Mammary epithelial cell (primary cell): ENCODE measurements around the gene SOCS7.

ENCODE experiments used
- CTCF ChIP-seq, 2 donors: IDR thresholded peaks in 1 of 2; conservative IDR thresholded peaks in 1 of 2; 2 replicates each; pipeline ENCODE4 v1.5.1; 2011 to 2012; ENCODE audit warnings: inconsistent platforms in 2 of 2, low read length in 2 of 2, mild to moderate bottlenecking in 2 of 2, control low read depth in 1 of 2, low read depth in 1 of 2; ENCODE audit not compliant: insufficient read depth in 1 of 2; ENCODE audit errors: extremely low read depth in 1 of 2
- EZH2 ChIP-seq: IDR thresholded peaks from 2 replicates; pipeline ENCODE4 v1.6.1; 2012; ENCODE audit warnings: low read length, inconsistent platforms, borderline replicate concordance

DNA sequence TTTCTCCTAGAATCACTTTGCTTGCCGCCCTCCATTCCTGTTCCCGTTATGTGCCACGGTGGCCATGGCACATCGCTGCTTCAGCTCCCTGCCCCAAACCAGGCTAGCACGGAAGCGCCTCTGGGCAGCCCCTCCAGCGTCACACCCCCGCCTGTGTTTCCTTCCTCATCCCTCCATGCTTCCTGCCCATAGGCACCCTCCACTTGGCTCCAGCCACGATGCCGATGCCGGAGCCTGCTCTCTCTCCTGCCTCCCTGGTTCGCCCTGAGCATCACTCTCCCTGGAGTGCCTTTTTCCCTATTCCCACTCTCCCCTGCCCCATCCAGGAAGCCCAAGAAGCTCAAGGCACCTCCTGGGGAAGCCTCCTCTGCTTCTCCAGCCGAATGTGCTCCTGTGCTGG lies 73.4 kb downstream of the SOCS7 start:
- TF ChIP-seq CTCF (conservative IDR thresholded peaks at IDR 0.05 in 1 of 2, IDR thresholded peaks at IDR 0.05 in 1 of 2; ENCODE audit: extremely low read depth in 1 of 2, insufficient read depth in 1 of 2, low read depth in 1 of 2, low read length in 2 of 2) (no peak), EZH2 (no peak)
